HepG2 (cell line): Measurements from ENCODE around the gene GAGE12G.
"Not testable (repeated sequence)": the region's sequence is repeated elsewhere in the genome, so short reads cannot be mapped to it uniquely, and the experiment has no call there.

ENCODE experiments used
- CREBL2 ChIP-seq: sonication (generic); formaldehyde crosslinking; IDR thresholded peaks from 2 replicates; pipeline ENCODE4 v1.8.1; 2023; ENCODE audit warnings: missing genetic modification reagents, mild to moderate bottlenecking, borderline replicate concordance
- HNF4A ChIP-seq: sonication (generic); formaldehyde crosslinking; IDR thresholded peaks from 2 replicates; pipeline ENCODE4 v1.4.0; 2020; ENCODE audit warnings: missing genetic modification reagents
- TCF7L2 ChIP-seq: IDR thresholded peaks from 2 replicates; pipeline ENCODE4 v1.6.1; 2011; ENCODE audit warnings: mild to moderate bottlenecking, low read depth, low read length, moderate library complexity
- WIZ ChIP-seq: sonication (generic); formaldehyde crosslinking; IDR thresholded peaks from 2 replicates; pipeline ENCODE4 v1.5.1; 2020; ENCODE audit warnings: mild to moderate bottlenecking, missing genetic modification reagents

GRCh38 chrX:49560542-49560941, 9.7 kb upstream of the GAGE12G start, which contains the start of gene GAGE12F:
- not testable (repeated sequence) for TF ChIP-seq CREBL2; HNF4A (CRISPR knock-in tag); WIZ (CRISPR knock-in tag); TCF7L2
